OCI-LY3 (cell line): Measurements from ENCODE around the gene DKK3.

Experiments used
- H2AFZ ChIP-seq: fragments of 200-600, 300-600 bp; shearing (Covaris generic); 2 replicates; pipeline ENCODE4 v1.6.0; 2014; ENCODE audit warnings: antibody characterized with exemption, low read depth, low read length
- H3K27ac ChIP-seq: fragments of 200-600, 300-600 bp; sonication (generic); 2 replicates; pipeline ENCODE4 v1.5.1; 2014; ENCODE audit warnings: mild to moderate bottlenecking, low read length, moderate library complexity, mixed read lengths
- H3K27me3 ChIP-seq: fragments of 200-600, 300-600 bp; sonication (generic); 2 replicates; pipeline ENCODE4 v1.6.1; 2014; ENCODE audit warnings: low read depth, low read length, mixed read lengths
- H3K36me3 ChIP-seq: fragments of 200-600, 300-600 bp; sonication (generic); replicated peaks from 2 replicates; pipeline ENCODE3; 2014; ENCODE audit warnings: low read depth, low read length, mixed read lengths
- H3K4me1 ChIP-seq: fragments of 300-600, 200-600 bp; sonication (generic); 2 replicates; pipeline ENCODE4 v1.6.1; 2014; ENCODE audit warnings: low read length, mixed read lengths
- H3K4me2 ChIP-seq: fragments of 200-600, 300-600 bp; sonication (generic); 2 replicates; pipeline ENCODE4 v1.6.1; 2014; ENCODE audit warnings: low read length, mixed read lengths
- H3K4me3 ChIP-seq: fragments of 300-600, 200-600 bp; sonication (generic); 2 replicates; pipeline ENCODE4 v1.5.1; 2014; ENCODE audit warnings: antibody characterized with exemption, mild to moderate bottlenecking, low read length, moderate library complexity
- H3K79me2 ChIP-seq: fragments of 300-600, 200-600 bp; shearing (Covaris generic); 2 replicates; pipeline ENCODE4 v1.6.1; 2014; ENCODE audit warnings: mild to moderate bottlenecking, low read length, mixed read lengths
- H3K9ac ChIP-seq: fragments of 300-600, 200-600 bp; shearing (Covaris generic); 2 replicates; pipeline ENCODE4 v1.6.0; 2014; ENCODE audit warnings: mild to moderate bottlenecking, low read length, moderate library complexity
- H3K9me3 ChIP-seq: fragments of 200-600, 300-600 bp; shearing (Covaris generic); 2 replicates; pipeline ENCODE4 v1.6.1; 2014; ENCODE audit warnings: low read length, mixed read lengths; ENCODE audit not compliant: insufficient read depth
- H4K20me1 ChIP-seq: fragments of 200-600, 300-600 bp; sonication (generic); 2 replicates; pipeline ENCODE4 v1.6.1; 2016; ENCODE audit warnings: low read length, mixed read lengths; ENCODE audit not compliant: insufficient read depth
- CTCF ChIP-seq: fragments of 200-600, 300-600 bp; sonication (generic); IDR thresholded peaks from 2 replicates; pipeline ENCODE4 v1.5.1; 2014; ENCODE audit warnings: antibody characterized with exemption, low read length, low read depth
- EZH2phosphoT487 ChIP-seq: fragments of 200-600 bp; shearing (Covaris generic); IDR thresholded peaks from 2 replicates; pipeline ENCODE4 v1.6.1; 2018; ENCODE audit warnings: antibody characterized with exemption, mixed run types, low read depth

The DKK3 gene

DNA sequence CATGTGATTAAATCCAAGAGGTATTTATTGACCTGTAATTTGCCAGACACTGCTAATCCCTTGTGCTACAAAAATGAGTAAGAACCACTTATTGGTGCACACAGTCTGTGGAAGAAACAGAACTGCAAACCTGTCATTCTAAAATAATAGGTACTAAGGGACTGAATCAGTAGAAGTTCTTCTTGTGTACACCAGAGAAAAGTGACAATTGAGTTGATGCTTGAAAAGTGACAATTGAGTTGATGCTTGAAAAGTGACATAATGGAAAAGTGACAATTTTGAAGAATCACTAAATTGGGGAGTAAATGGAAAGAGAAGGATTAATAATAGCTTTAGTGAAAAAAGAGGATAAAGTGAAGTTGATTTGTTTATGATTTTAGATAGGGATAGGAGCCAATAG lies 56.4 kb downstream of the DKK3 start:
- Histone ChIP-seq H3K79me2 (no peaks in the 10 kb centered on the region), H3K4me3 (no peak overlapping the region), H3K27me3 (no peaks in the 10 kb centered on the region), H3K36me3 (peaks cover 33% of the 10 kb centered on the region), H3K9me3 (no peaks in the 10 kb centered on the region), H3K4me1 (no peaks in the 10 kb centered on the region), H2AFZ (no peak overlapping the region), H4K20me1 (no peaks in the 10 kb centered on the region), H3K9ac (no peak overlapping the region), H3K27ac (no peak overlapping the region), H3K4me2 (no peak overlapping the region)
- TF ChIP-seq CTCF = no peak
- no peak for TF ChIP-seq EZH2phosphoT487

GRCh38 chr11:11949482-11949881 lies 58.9 kb downstream of the DKK3 start:
- Histone ChIP-seq H3K79me2 (no peaks in the 10 kb centered on the region), H2AFZ (no peak overlapping the region), H3K4me1 (no peaks in the 10 kb centered on the region), H3K27me3 (no peaks in the 10 kb centered on the region), H3K9ac (no peak overlapping the region), H3K36me3 (peaks cover 12% of the 10 kb centered on the region), H3K27ac (no peak overlapping the region), H3K4me2 (no peak overlapping the region), H4K20me1 (no peaks in the 10 kb centered on the region), H3K9me3 (no peaks in the 10 kb centered on the region), H3K4me3 (no peak overlapping the region)
- TF ChIP-seq EZH2phosphoT487 = no peak
- no peak for TF ChIP-seq CTCF

GRCh38 chr11:11948242-11948947 lies 60.0 kb downstream of the DKK3 start:
- no peak for TF ChIP-seq CTCF
- no peak for TF ChIP-seq EZH2phosphoT487
- no peak overlapping the region for H3K9ac ChIP-seq
- no peaks in the 10 kb centered on the region for H3K4me1 ChIP-seq
- H3K36me3 ChIP-seq = peaks cover 12% of the 10 kb centered on the region
- H3K9me3 ChIP-seq = no peaks in the 10 kb centered on the region
- no peaks in the 10 kb centered on the region for H3K79me2 ChIP-seq
- no peak overlapping the region for H3K4me3 ChIP-seq
- no peak overlapping the region for H3K27ac ChIP-seq
- no peak overlapping the region for H3K4me2 ChIP-seq
- no peak overlapping the region for H2AFZ ChIP-seq
- no peaks in the 10 kb centered on the region for H3K27me3 ChIP-seq
- H4K20me1 ChIP-seq = no peaks in the 10 kb centered on the region

DNA sequence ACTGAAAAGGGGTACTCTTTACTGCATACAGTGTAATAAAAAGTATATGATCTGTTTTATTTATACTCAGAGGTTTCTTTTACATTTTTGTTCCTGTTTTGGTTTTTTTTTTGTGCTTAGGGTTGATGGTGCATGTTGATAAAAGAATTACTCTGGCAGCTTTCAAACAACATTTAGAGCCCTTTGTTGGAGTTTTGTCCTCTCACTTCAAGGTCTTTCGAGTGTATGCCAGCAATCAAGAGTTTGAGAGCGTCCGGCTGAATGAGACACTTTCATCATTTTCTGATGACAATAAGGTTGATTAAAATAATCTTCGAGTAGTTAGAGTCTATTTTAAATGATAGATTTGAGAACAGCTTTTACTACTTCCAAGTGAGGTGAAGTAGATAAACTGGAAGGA lies 60.6 kb downstream of the DKK3 start:
- H2AFZ ChIP-seq = no peak overlapping the region
- no peaks in the 10 kb centered on the region for H4K20me1 ChIP-seq
- H3K27ac ChIP-seq = no peak overlapping the region
- TF ChIP-seq CTCF = no peak
- no peak for TF ChIP-seq EZH2phosphoT487
- H3K79me2 ChIP-seq = no peaks in the 10 kb centered on the region
- no peak overlapping the region for H3K4me2 ChIP-seq
- H3K9me3 ChIP-seq = no peaks in the 10 kb centered on the region
- no peaks in the 10 kb centered on the region for H3K27me3 ChIP-seq
- no peak overlapping the region for H3K9ac ChIP-seq
- H3K4me1 ChIP-seq = no peaks in the 10 kb centered on the region
- no peak overlapping the region for H3K4me3 ChIP-seq
- peaks cover 12% of the 10 kb centered on the region for H3K36me3 ChIP-seq
